ENCODE measurements around the gene PHB1.

PHB1 gene

GRCh38 chr17:49414622-49415350 is at the start of gene PHB1:
TSS of gene PHB1 (minus strand) at chr17:49414882. CDS start at chr17:49413264, 1,618 bp downstream.
- peak; percentile 94 for DNase-seq (ENCODE audit: low read depth)

GRCh38 chr17:49464049-49464448 is 49.4 kb upstream of the PHB1 start:
- DNase-seq (ENCODE audit: low read depth), result no peak

GRCh38 chr17:49461580-49461979 is 46.9 kb upstream of the PHB1 start:
- DNase-seq (ENCODE audit: low read depth), result no peak

GRCh38 chr17:49460401-49460800 is 45.7 kb upstream of the PHB1 start:
- DNase-seq (ENCODE audit: low read depth), result no peak

GRCh38 chr17:49459401-49459984 is 44.8 kb upstream of the PHB1 start:
- no peak for DNase-seq (ENCODE audit: low read depth)

- DNase-seq (ENCODE audit: low read depth), result no peak
These were observed 43.2 kb upstream of the PHB1 start for GRCh38 chr17:49457564-49458535.

- DNase-seq (ENCODE audit: low read depth), result peak; percentile 43
These were observed 41.7 kb upstream of the PHB1 start for GRCh38 chr17:49456183-49456965.

- no peak for DNase-seq (ENCODE audit: low read depth)
These were observed 40.7 kb upstream of the PHB1 start for GRCh38 chr17:49455272-49455861.

GRCh38 chr17:49454050-49454449 is 39.4 kb upstream of the PHB1 start:
- no peak for DNase-seq (ENCODE audit: low read depth)

- no peak for DNase-seq (ENCODE audit: low read depth)
These were observed 38.0 kb upstream of the PHB1 start for GRCh38 chr17:49452661-49453060.

GRCh38 chr17:49452201-49452600 is 37.5 kb upstream of the PHB1 start:
- no peak for DNase-seq (ENCODE audit: low read depth)

- DNase-seq (ENCODE audit: low read depth), result no peak
These were observed 36.1 kb upstream of the PHB1 start for GRCh38 chr17:49450735-49451134.

GRCh38 chr17:49450181-49450580 is 35.5 kb upstream of the PHB1 start:
- no peak for DNase-seq (ENCODE audit: low read depth)

GRCh38 chr17:49447628-49448302 is 33.1 kb upstream of the PHB1 start:
- DNase-seq (ENCODE audit: low read depth), result no peak

- DNase-seq (ENCODE audit: low read depth), result no peak
These were observed 30.9 kb upstream of the PHB1 start for GRCh38 chr17:49445591-49445990.

GRCh38 chr17:49444384-49444783 is 29.7 kb upstream of the PHB1 start:
- no peak for DNase-seq (ENCODE audit: low read depth)

- DNase-seq (ENCODE audit: low read depth), result no peak
These were observed 29.2 kb upstream of the PHB1 start for GRCh38 chr17:49443862-49444261.

GRCh38 chr17:49442041-49442440 is 27.4 kb upstream of the PHB1 start:
- DNase-seq (ENCODE audit: low read depth), result no peak

GRCh38 chr17:49441578-49441977 is 26.9 kb upstream of the PHB1 start:
- DNase-seq (ENCODE audit: low read depth), result no peak

GRCh38 chr17:49440581-49440980 is 25.9 kb upstream of the PHB1 start:
- DNase-seq (ENCODE audit: low read depth), result no peak
